Pancreas (tissue), 10 donors: ENCODE results near the gene FAM169A. TPM values are rescaled to one million over a fixed set of nuclear protein-coding genes. Genes with fewer than 3 reads are reported as not detected.
"Not testable (repeated sequence)": the region's sequence is repeated elsewhere in the genome, so short reads cannot be mapped to it uniquely, and the experiment has no call there.

Experiments
- ATAC-seq, 4 donors: fragments of 200-7000 bp; cut with Tn5 transposase; one replicate each; pipeline versions ENCODE4 v1.8.0 to v1.9.1; 2020; ENCODE audit warnings: mild to moderate bottlenecking in 4 of 4, moderate library complexity in 4 of 4
- DNase-seq, 6 donors: peaks; one replicate each; pipeline ENCODE4 v3.0.0-alpha.2; 2020
- FAIRE-seq: peaks from 2 replicates; lab custom pipeline; 2012; peaks lifted over from hg19 to GRCh38; lab: Jason Lieb, UNC
- H3K27ac ChIP-seq, 4 donors: fragments of 200-600 bp; sonication (generic); 1 replicate in 3 of 4; 2 replicates in 1 of 4; pipeline versions ENCODE4 v1.5.0 to v1.8.0; 2020
- H3K27me3 ChIP-seq, 4 donors: fragments of 200-600 bp; one replicate each; pipeline ENCODE4 v1.8.0; 2021
- H3K36me3 ChIP-seq, 3 donors: fragments of 200-600 bp; sonication (generic) in 1 of 3; one replicate each; pipeline versions ENCODE4 v1.5.0 to v1.8.0; 2020 to 2021
- H3K4me1 ChIP-seq, 3 donors: fragments of 200-600 bp; one replicate each; pipeline ENCODE4 v1.8.0; 2021
- H3K4me3 ChIP-seq, 4 donors: fragments of 200-600 bp; sonication (generic) in 2 of 4; one replicate each; pipeline versions ENCODE4 v1.5.0 to v1.8.0; 2020 to 2021
- H3K9me3 ChIP-seq, 4 donors: fragments of 200-600 bp; one replicate each; pipeline ENCODE4 v1.8.0; 2021
- CTCF ChIP-seq, 4 donors: fragments of 200-600 bp; sonication (generic) in 3 of 4; IDR thresholded peaks; one replicate each; pipeline versions ENCODE4 v1.5.0 to v1.8.0; 2021; ENCODE audit warnings: antibody characterized with exemption in 4 of 4
- WGBS, 2 donors: extraction: QIAGEN DNeasy Blood & Tissue Kit; methylation state at CpG; one replicate each; pipeline ENCODE4 v1.1.7; 2013; 5-methylcytosine and 5-hydroxymethylcytosine counted together
- intact Hi-C, 3 donors: fragments of 100-400 bp; cut with DNase I; formaldehyde crosslinking; loops; one replicate each; pipeline versions ENCODE4 v1.11.1 to v1.14.2; 2022
- polyA plus RNA-seq, 2 donors: library from polyadenylated mRNA; stranded (reverse); fragments of 200-250 nt; gene quantifications; one replicate each; pipeline ENCODE4 v1.2.3, GENCODE V29; 2013
- total RNA-seq, 6 donors: library from RNA; stranded (reverse); fragmentation: NEBNext Ultra II Directional in 4 of 6; extraction: Animal tissue kit (Norgen Biotek cat#: 25700) in 4 of 6; gene quantifications; one replicate each; pipeline versions ENCODE4 v1.2.1 to v1.2.4, GENCODE V29; 2021 to 2023
- donor health status: healthy with polysubstance abuse.
- donor health status: DM: no; HTN: no; CAD: no; lungs with moderate emphysema.
- donor health status: DM: no; HTN: no; CAD: no.
- donor health status: control.
- donor health status: control.
- donor health status: Bipolar disorder and iron deficiency.
- donor health status: DM: yes; HTN: yes; CAD: no.
- donor health status: DM: no; HTN: no; CAD: no.
- donor health status: DM: no; HTN: no; CAD: no.
- donor health status: DM: yes; HTN: yes; CAD: no.

Gene FAM169A
- total and polyA plus RNA-seq, 8 donors, result 0.28 to 2.4 (median 1.6) TPM

- DNase-seq (no peak), ATAC-seq (no peak), FAIRE-seq (no peak)
- Histone ChIP-seq H3K27me3 (no peaks in the 10 kb centered on the region), H3K9me3 (no peaks in the 10 kb centered on the region), H3K36me3 (peaks cover 0 to 10% (median 0%) of the 10 kb centered on the region in 3 donors), H3K4me1 (peaks cover 5 to 13% (median 9%) of the 10 kb centered on the region in 3 donors), H3K4me3 (no peak overlapping the region), H3K27ac (no peak overlapping the region)
- WGBS, 2 donors, result 89% methylated on average over 1 of the region's 1 CpG
- intact Hi-C loops, result no loop called here
- no peak for TF ChIP-seq CTCF (IDR thresholded peaks at IDR 0.05)
Observed at GRCh38 chr5:74761241-74761640, 104.9 kb downstream of the FAM169A start.

GRCh38 chr5:74748742-74749141 lies 117.4 kb downstream of the FAM169A start:
- ATAC-seq, result not testable (repeated sequence)

GRCh38 chr5:74738406-74738805 lies 127.8 kb downstream of the FAM169A start:
- DNase-seq, result no peak
- no peaks in the 10 kb centered on the region for H3K9me3 ChIP-seq
- intact Hi-C loops, result no loop called here
- TF ChIP-seq CTCF (IDR thresholded peaks at IDR 0.05), result no peak
- ATAC-seq, result no peak
- H3K27ac ChIP-seq, result no peak overlapping the region
- 96% methylated on average over 4 of the region's 4 CpGs for WGBS, 2 donors
- H3K27me3 ChIP-seq, result no peaks in the 10 kb centered on the region
- H3K36me3 ChIP-seq, result peaks cover 2 to 21% (median 4%) of the 10 kb centered on the region in 3 donors
- no peaks in the 10 kb centered on the region for H3K4me1 ChIP-seq
- H3K4me3 ChIP-seq, result no peak overlapping the region
- FAIRE-seq, result no peak

More at GRCh38 chr5:74748742-74749141, 117.4 kb downstream of the FAM169A start:
- WGBS, 2 donors, result 97 to 98% methylated on average over 4 of the region's 4 CpGs
- H3K4me1 ChIP-seq, H3K27me3 ChIP-seq, DNase-seq, H3K4me3 ChIP-seq, H3K27ac ChIP-seq, FAIRE-seq, intact Hi-C loops, H3K9me3 ChIP-seq: not testable (repeated sequence)
- H3K36me3 ChIP-seq, result peaks cover 0 to 40% (median 5%) of the 10 kb centered on the region in 3 donors

GRCh38 chr5:74736759-74737158 lies 129.4 kb downstream of the FAM169A start:
- FAIRE-seq (no peak), DNase-seq (no peak), ATAC-seq (no peak)
- intact Hi-C loops, result no loop called here
- Histone ChIP-seq H3K4me1 (no peaks in the 10 kb centered on the region), H3K9me3 (no peaks in the 10 kb centered on the region), H3K4me3 (no peak overlapping the region), H3K27me3 (no peaks in the 10 kb centered on the region), H3K36me3 (peaks cover 2 to 21% (median 4%) of the 10 kb centered on the region in 3 donors), H3K27ac (no peak overlapping the region)
- WGBS, 2 donors, result 89 to 90% methylated on average over 6 of the region's 6 CpGs
- TF ChIP-seq CTCF (IDR thresholded peaks at IDR 0.05), result no peak

Other genes with a start within 250 kb of the FAM169A start
- gene ENC1, start 225.7 kb downstream of the FAM169A start, total RNA-seq, result 10 to 100 TPM; 21.4 to 63.1 (median 28.5) TPM
- gene ENC1, start 225.7 kb downstream of the FAM169A start, polyA plus RNA-seq, result 10 to 100 TPM; 21.3 to 26.3 TPM
- 100 to 1,000 TPM in 2 of 6 donors, 10 to 100 TPM in 4; 59.2 to 140 (median 73.8) TPM for gene HEXB, start 181.2 kb downstream of the FAM169A start, total RNA-seq
- gene HEXB, start 181.2 kb downstream of the FAM169A start, polyA plus RNA-seq, result 100 to 1,000 TPM in 1 of 2 donors, 10 to 100 TPM in 1; 82.8 to 127 TPM
- gene GFM2, start 99.3 kb downstream of the FAM169A start, total RNA-seq, result 10 to 100 TPM in 2 of 6 donors, 1 to 10 TPM in 4; 6.9 to 11.3 (median 9.0) TPM
- gene GFM2, start 99.3 kb downstream of the FAM169A start, polyA plus RNA-seq, result 10 to 100 TPM; 12.5 to 15.8 TPM
- gene NSA2, start 99.1 kb downstream of the FAM169A start, total RNA-seq, result 10 to 100 TPM; 22.4 to 38.7 (median 30.4) TPM
- gene NSA2, start 99.1 kb downstream of the FAM169A start, polyA plus RNA-seq, result 10 to 100 TPM; 44.6 to 68.6 TPM
- 1 to 10 TPM; 1.5 to 6.4 (median 2.8) TPM for gene GCNT4, start 186.2 kb upstream of the FAM169A start, total RNA-seq
- gene GCNT4, start 186.2 kb upstream of the FAM169A start, polyA plus RNA-seq, result 1 to 10 TPM; 1.7 to 3.2 TPM